HUDEP-2 (cell line): ENCODE data around the gene C5orf15.
"Not testable (repeated sequence)": the region's sequence is repeated elsewhere in the genome, so short reads cannot be mapped to it uniquely, and the experiment has no call there.

Experiments used
- DNase-seq, 76 experiments: peaks; one replicate each; lab custom pipeline; 2025; ENCODE audit not compliant: unreplicated experiment in 76 of 76; lab: John Stamatoyannopoulos, UW

The C5orf15 gene

GRCh38 chr5:133963493-133964128, 4.8 kb downstream of the C5orf15 start:
- no peak for DNase-seq

DNA sequence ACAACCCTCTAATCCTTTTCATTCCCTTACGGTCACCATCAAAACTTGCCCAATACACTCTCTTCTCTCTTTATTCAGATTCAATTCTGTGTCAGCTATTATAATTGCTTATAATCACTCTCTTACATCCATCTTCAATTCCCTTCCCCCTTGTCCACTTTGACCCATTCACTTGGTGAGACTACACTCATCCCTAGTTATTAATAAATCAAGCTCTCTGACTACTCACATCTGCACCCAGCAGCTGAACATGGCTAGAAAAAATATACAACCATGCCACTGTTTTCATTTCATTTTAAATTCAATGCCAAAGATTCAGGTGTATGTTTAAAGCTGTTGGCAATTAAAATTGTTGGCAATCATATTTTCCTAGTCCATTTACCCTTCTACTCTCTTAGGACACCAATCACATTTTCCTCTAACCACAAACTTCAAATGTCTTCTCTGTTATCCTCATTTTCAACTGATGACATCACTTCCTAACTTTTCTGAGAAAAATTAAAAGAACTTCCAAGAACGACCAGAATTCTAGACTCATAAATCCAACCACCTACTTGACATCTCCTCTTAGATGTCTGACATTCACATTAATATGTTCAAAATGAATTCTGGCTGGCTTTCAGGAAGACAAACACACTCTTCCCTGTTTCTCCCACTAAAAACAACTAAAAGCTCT, 5.5 kb downstream of the C5orf15 start:
- DNase-seq = no peak

- no peak for DNase-seq
Observed at GRCh38 chr5:133962131-133962530, 6.3 kb downstream of the C5orf15 start.

DNA sequence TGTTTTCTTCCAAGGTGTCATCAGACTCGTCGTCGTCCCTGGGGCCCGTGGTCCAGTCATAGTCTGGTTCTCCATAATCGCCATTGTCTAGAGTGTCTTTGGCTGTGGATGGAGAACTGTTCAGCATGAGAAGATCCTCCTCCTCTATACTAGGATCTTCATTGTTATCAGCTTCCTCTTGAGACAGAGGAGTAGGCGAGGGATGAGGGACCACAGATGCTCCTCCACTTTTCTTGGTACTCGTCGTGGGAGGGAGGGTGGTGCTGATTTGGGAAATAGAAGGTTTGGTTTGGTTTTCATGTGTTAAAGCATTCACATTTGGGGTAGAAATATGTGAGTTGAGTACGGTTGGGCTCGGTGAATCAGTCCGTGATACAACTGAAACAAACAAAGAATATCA, 8.8 kb downstream of the C5orf15 start:
- DNase-seq = no peak

DNA sequence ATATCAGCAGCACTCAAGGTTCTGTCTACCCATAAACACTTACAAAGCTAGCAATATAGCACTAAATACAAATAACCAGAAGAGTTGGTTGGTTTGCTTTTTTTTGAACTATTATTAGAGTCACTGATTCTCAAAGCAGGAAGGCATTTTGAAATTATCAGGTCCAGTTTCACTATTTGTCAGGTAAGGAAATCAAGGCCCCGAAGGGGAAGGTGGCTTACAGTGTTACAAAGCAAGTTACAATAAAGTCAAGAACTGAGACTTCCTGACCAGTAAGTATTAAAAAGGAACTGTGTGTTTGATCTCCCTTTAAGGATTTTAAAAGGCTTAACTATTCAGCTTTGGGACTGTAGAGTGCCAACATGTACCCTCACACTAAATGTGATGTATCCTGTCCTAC, 10.8 kb downstream of the C5orf15 start:
- no peak for DNase-seq

GRCh38 chr5:133957080-133957479, 11.3 kb downstream of the C5orf15 start:
- no peak for DNase-seq

- DNase-seq = not testable (repeated sequence)
Observed at GRCh38 chr5:133956196-133956595, 12.2 kb downstream of the C5orf15 start.

GRCh38 chr5:133953568-133954145, 14.8 kb downstream of the C5orf15 start:
- DNase-seq = no peak

- no peak for DNase-seq
Observed at GRCh38 chr5:133952729-133953567, 15.5 kb downstream of the C5orf15 start.

DNA sequence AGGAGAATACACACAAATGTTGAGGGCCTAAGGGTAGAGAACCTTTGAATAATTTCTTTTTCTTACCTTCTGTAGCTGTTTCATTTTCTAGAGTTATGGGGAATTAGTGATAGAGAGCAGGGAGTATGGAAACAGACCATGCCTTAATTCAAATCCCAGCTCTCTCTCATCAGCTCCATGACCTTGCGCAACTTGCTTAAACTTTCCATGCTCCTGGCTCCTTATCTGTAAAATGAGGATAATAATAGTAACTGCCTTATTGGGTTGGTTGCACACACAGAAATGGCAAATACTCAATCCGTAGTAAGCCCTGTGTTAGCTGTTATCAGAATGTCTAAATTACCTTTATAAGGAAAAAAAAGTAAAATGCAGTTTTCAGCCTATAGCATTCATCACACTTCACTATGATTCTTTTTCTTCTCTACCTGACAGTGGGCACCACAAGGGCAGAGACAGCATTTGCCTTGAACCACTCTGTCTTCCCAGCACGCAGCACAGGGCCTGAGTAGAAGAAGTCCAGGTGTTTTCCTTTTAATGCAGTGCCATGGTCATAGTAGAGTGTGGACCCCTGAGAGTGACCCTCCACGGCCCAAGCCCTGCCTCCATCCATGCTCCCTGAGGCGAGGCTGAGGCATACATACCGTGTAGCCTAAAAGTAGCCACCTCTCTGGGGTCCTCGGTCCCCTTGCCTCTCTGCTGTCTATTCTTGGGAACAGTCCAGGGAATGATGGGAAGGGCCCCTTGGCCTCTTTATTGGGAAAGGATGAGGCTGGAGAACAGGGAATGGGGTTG, 17.4 kb downstream of the C5orf15 start:
- no peak for DNase-seq

DNA sequence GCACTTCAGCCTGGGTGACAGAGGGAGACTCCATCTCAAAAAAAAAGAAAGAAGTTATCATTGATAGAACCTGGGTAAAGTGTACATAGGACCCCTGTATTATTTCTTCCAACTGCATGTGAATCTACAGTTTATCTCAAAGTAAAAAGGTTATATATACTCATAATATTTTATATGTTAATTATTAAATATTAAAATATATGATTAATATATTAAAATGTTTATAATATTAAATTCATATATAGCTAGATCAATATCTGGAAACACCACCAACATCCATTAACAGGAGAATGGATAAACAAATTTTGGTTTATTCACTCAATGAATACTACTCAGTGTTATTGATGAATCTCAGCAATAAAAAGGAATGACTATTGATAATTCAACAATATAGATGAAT, 19.7 kb downstream of the C5orf15 start:
- DNase-seq = no peak

- DNase-seq = no peak
Observed at GRCh38 chr5:133947431-133947841, 21.0 kb downstream of the C5orf15 start.

GRCh38 chr5:133945568-133945967, 22.9 kb downstream of the C5orf15 start:
- no peak for DNase-seq

- peak in 57 of 76 experiments; percentile 3 to 78 (median 36) for DNase-seq
Observed at GRCh38 chr5:133944263-133945185, 23.9 kb downstream of the C5orf15 start.

- no peak for DNase-seq
Observed at GRCh38 chr5:133943475-133943817, 25.0 kb downstream of the C5orf15 start.

GRCh38 chr5:133942614-133943474, 25.6 kb downstream of the C5orf15 start:
- peak in 27 of 76 experiments; percentile 5 to 57 (median 26) for DNase-seq

GRCh38 chr5:133941456-133942196, 26.8 kb downstream of the C5orf15 start:
- peak in 4 of 76 experiments; percentile 4 to 33 (median 7) for DNase-seq

DNA sequence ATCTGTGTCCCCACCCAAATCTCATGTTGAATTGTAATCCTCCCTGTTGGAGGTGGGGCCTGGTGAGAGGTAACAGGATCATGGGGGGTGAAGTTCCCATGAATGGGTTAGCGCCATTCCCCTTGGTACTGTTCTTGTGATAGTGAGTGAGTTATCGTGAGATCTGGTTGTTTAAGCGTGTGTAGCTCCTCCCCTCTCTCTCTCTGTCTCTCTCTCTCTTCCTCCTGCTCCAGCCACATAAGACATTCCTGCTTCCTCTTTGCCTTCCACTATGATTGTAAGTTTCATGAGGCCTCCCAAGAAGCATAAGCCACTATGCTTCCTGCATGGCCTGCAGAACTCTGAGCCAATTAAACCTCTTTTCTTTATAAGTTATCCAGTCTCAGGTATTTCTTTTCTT, 28.8 kb downstream of the C5orf15 start:
- no peak for DNase-seq
